SK-N-SH (cell line): ENCODE data around the gene CCDC171.

Experiments used
- CTCF ChIP-seq: fragments of 200-600 bp; sonication (generic); IDR thresholded peaks from 2 replicates; pipeline ENCODE4 v1.6.1; 2017; ENCODE audit warnings: antibody characterized with exemption, mild to moderate bottlenecking, moderate library complexity
- EP300 ChIP-seq, 2 experiments: IDR thresholded peaks; 2 replicates each; pipeline versions ENCODE4 v1.4.0 to v1.6.1; 2012; ENCODE audit warnings: borderline replicate concordance in 1 of 2, low read depth in 1 of 2, low read length in 1 of 2
- FOXJ3 ChIP-seq: sonication (generic); formaldehyde crosslinking; IDR thresholded peaks from 2 replicates; pipeline ENCODE4 v1.5.1; 2020; ENCODE audit warnings: mild to moderate bottlenecking, missing genetic modification reagents
- GABPA ChIP-seq: IDR thresholded peaks from 2 replicates; pipeline ENCODE4 v1.4.0; 2012; ENCODE audit warnings: low read depth, mild to moderate bottlenecking
- JUND ChIP-seq: IDR thresholded peaks from 2 replicates; pipeline ENCODE4 v1.4.0; 2012
- MAX ChIP-seq: IDR thresholded peaks from 2 replicates; pipeline ENCODE4 v1.4.0; 2012; ENCODE audit warnings: low read depth
- MEF2A ChIP-seq: IDR thresholded peaks from 2 replicates; pipeline ENCODE4 v1.4.0; 2012; ENCODE audit warnings: low read depth, borderline replicate concordance
- MXI1 ChIP-seq: IDR thresholded peaks from 2 replicates; pipeline ENCODE4 v1.6.1; 2012; ENCODE audit warnings: mild to moderate bottlenecking, low read depth, low read length, improper control_type of control experiment
- POLR2AphosphoS5 ChIP-seq: IDR thresholded peaks from 2 replicates; pipeline ENCODE4 v1.6.1; 2012; ENCODE audit warnings: low read depth, low read length
- RAD21 ChIP-seq: IDR thresholded peaks from 2 replicates; pipeline ENCODE4 v1.6.1; 2012; ENCODE audit warnings: mild to moderate bottlenecking, low read length
- REST ChIP-seq: IDR thresholded peaks from 2 replicates; pipeline ENCODE4 v1.6.1; 2012; ENCODE audit warnings: mild to moderate bottlenecking, low read depth, low read length, moderate library complexity
- SIN3A ChIP-seq: IDR thresholded peaks from 2 replicates; pipeline ENCODE4 v1.6.1; 2012; ENCODE audit warnings: low read depth, mild to moderate bottlenecking, low read length, moderate library complexity, borderline replicate concordance
- SMC3 ChIP-seq: IDR thresholded peaks from 2 replicates; pipeline ENCODE4 v1.6.1; 2012; ENCODE audit warnings: low read depth, low read length, improper control_type of control experiment
- TCF12 ChIP-seq: IDR thresholded peaks from 2 replicates; pipeline ENCODE4 v1.4.0; 2012

- TF ChIP-seq CTCF (no peak), SIN3A (no peak), TCF12 (no peak), EP300 (IDR thresholded peaks at IDR 0.05; ENCODE audit: borderline replicate concordance in 1 of 2, low read depth in 1 of 2, low read length in 1 of 2) (no peak), MEF2A (no peak), POLR2AphosphoS5 (no peak), MAX (no peak), REST (no peak), SMC3 (no peak), GABPA (no peak), JUND (no peak), RAD21 (no peak), MXI1 (no peak), FOXJ3 (no peak)
Measured at GRCh38 chr9:15785584-15785983, 232.7 kb downstream of the CCDC171 start.
